Activated CD4-positive, alpha-beta T cell treated with anti-CD3 and anti-CD28 coated beads, Interleukin-2, Interleukin-4, amounts not matched to agents 100 ng/mL and 50 ng/mL, durations not matched to agents 16 hours and 8 hours (primary cell): ENCODE measurements around the gene NLRP3.
"Not testable (repeated sequence)": the region's sequence is repeated elsewhere in the genome, so short reads cannot be mapped to it uniquely, and the experiment has no call there.

Experiments used
- DNase-seq: peaks from one replicate; pipeline ENCODE4 v3.0.0-alpha.2; 2020; ENCODE audit warnings: low spot score

Gene NLRP3

GRCh38 chr1:247469141-247469535, 53.2 kb downstream of the NLRP3 start:
- DNase-seq, result no peak

GRCh38 chr1:247470942-247471429, 55.0 kb downstream of the NLRP3 start:
- DNase-seq, result not testable (repeated sequence)

GRCh38 chr1:247471445-247472016, 55.6 kb downstream of the NLRP3 start:
- DNase-seq, result no peak

GRCh38 chr1:247472035-247472434, 56.1 kb downstream of the NLRP3 start:
- no peak for DNase-seq

- no peak for DNase-seq
Measured at GRCh38 chr1:247474367-247474766, 58.4 kb downstream of the NLRP3 start.

- DNase-seq, result no peak
Measured at GRCh38 chr1:247475793-247476192, 59.8 kb downstream of the NLRP3 start.

- DNase-seq, result not testable (repeated sequence)
Measured at GRCh38 chr1:247476328-247477058, 60.5 kb downstream of the NLRP3 start.

- DNase-seq, result no peak
Measured at GRCh38 chr1:247482747-247483146, 66.8 kb downstream of the NLRP3 start.

- peak; percentile 10 for DNase-seq
Measured at GRCh38 chr1:247487057-247487456, 71.1 kb downstream of the NLRP3 start.

- DNase-seq, result no peak
Measured at GRCh38 chr1:247491328-247491727, 75.4 kb downstream of the NLRP3 start.

GRCh38 chr1:247493106-247493505, 77.1 kb downstream of the NLRP3 start:
- DNase-seq, result no peak

GRCh38 chr1:247494767-247495166, 78.8 kb downstream of the NLRP3 start:
- DNase-seq, result no peak

GRCh38 chr1:247496581-247497285, 80.8 kb downstream of the NLRP3 start:
- no peak for DNase-seq
